ENCODE results near the gene BLID.

The BLID gene

DNA sequence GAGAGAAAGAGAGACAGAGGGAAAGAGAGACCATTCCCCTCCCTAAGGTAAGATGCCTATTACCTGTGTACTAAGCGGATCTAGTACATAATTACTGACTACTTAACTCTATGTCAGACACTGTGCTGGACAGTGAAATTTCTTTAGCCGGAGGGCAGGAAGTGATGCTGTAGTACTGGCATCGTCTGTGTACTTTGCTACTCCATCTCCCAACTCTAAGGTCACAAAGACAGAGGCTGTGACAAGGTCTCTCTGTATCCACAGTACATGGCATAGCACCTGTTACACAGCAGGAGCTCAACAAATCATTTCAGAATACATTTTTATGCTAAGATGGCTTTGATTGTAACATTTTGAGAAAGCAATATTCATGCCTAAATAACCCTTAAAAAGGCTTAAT lies 9.0 kb downstream of the BLID start:
- FAIRE-seq (no peak), DNase-seq (ENCODE audit: low spot score) (no peak)

DNA sequence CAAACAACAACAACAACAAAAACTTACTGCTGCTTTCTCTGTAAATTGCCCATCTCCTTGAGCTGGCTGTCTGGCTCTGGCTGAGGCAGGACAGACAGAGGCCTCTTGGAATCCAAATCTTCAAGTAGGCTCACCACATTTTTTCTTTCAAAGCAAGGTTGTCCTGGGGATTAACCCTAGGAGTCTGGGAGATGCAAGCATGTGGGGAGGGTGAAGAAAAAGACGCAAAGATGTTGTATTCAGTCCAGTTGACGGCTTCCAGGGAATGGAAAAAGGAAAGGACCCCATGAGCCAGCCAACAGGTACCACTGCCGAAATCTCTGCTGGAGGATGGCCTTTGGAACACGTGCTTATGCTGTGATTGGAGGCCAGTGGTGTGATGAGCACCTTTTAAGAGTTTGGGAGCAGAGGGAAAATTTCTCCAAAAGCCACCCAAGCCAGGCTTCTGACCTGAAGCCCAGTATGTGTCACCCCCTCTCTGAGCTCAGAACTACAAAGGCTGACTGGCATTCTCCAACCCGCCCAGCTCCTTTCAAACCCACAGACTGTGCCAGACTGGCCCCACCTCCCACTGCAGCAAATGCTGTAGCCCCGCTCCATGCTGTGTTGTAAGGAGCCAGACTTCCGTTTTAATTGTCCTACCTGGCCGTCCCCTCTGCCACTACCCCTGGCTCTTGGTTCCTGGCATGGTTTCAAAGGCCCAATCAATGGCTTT lies 10.8 kb downstream of the BLID start:
- DNase-seq (ENCODE audit: low spot score) = no peak
- no peak for FAIRE-seq

DNA sequence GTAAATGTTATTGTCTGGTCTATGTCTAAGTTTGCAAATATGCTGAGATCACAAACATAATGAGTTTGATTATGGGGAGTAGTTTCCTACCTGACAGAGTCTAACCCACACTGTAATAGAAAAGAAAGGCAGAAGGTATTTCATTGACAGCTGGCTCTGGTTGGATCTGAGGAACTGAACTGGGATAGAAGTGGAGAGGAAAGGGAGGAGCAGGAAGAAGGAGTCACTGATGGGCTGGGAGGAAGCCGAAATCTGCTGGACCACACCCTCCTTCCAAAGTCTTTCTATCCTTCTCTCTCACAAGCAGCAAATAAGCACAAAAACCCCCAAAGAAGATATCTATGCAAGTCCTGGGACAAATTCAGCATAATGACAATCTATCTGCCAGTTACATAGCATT lies 11.7 kb downstream of the BLID start:
- DNase-seq (ENCODE audit: low spot score) = no peak
- FAIRE-seq = no peak

DNA sequence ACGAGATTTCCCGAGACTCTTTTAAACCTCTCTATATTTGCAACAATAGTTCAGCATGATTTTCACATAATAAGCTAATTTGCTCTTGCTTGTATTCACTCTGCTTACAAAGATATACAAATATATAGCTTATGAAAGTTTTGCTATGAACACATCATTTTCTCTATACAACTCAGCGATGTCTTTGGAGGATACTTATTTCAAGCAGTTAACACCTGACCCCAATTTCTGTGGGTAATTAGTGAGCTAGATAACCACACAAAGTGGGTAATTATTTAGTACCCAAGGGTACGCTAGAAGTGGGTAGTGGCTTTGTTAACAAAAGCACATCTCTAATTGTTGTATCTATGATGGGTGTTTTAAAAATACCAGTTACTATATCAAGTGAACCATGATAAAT lies 12.3 kb downstream of the BLID start:
- FAIRE-seq (no peak), DNase-seq (ENCODE audit: low spot score) (no peak)

DNA sequence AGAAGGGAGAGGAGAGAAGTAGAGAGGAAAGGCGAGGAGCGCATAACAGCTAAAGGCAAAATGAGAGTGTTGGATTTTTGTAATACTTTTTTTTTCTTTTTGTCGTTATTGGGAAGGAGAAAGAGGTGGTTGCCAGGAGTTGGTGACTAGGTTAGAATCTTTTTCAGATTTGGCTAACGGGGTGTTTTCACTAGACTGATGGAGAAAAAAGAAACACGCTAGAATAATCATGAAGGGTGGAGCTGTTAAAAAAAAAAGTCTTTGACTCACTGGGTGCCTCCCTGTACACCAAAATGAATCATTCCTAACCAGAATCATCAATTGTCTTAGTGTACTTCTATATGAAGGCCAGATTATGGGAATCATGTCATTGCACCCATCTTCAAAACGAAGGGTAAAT lies 12.7 kb downstream of the BLID start:
- no peak for FAIRE-seq

DNA sequence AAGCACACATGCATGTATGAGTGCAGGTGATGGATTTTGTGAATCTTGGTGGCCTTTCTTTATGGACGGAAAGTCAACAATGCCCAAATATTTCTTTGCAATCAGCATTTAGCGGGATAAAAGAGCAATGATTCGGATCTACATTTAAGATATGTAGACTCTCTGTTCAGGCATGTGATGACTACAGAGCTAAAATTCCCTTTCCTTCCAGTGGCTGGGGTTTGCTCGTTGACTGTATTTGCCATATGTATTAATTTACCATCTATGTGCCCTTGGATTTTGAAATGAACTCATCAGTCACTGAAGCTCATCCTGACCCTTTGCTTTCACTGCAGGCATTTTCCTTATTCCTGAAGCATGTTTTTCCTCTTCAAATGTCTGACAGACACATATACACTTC lies 13.6 kb downstream of the BLID start:
- FAIRE-seq (no peak), DNase-seq (ENCODE audit: low spot score) (no peak)

More for the DNA sequence above, 12.7 kb downstream of the BLID start:
- no peak for DNase-seq (ENCODE audit: low spot score)

DNA sequence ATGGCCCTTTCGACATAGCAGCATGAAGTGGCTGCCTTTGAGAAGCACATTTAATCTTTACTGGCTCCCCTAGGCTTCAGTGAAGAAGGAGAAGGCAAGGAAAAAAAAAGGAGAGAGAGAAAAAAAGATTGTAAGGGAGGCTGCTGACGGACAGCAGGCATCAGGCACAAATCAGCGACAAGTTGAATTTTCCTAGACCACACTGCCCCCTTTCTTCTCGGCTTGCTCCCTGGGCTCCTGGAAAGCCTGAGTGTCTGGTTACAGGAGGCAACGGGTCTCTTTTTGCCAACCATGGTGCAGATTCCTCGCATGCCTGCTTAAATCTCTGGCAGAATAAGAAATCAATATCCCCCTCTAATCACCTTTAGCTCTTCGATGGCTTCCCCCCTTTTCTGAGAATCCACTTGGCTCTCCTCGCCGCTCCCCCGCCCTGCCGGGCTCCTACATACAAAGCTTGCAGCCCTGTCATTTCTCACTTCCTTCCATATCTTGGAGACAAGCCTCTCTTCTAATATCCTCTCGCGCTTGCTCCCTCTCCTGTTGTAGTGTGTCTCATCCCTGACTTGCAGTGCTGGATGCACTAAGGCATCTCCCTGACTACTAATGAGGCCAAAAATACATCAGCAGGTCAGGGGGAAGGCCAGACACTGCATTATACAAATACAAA lies 14.3 kb downstream of the BLID start:
- no peak for DNase-seq (ENCODE audit: low spot score)
- FAIRE-seq = no peak

DNA sequence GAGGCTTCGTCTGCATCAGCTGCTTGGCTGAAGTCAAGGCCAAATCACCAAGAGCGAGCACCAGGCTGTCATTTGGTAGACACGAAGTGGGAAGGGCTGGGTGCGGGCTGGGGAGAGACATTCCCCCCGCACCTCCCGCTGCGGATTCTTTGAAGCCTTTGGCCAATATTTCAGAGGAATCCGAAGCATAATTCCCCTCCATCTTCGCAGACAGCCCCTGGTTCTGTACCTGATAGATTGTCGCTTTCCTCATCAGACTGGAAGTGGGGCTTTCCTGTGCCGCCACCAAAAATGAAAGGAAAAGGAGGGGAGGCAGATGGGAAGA lies 15.3 kb downstream of the BLID start:
- FAIRE-seq (no peak), DNase-seq (ENCODE audit: low spot score) (no peak)

DNA sequence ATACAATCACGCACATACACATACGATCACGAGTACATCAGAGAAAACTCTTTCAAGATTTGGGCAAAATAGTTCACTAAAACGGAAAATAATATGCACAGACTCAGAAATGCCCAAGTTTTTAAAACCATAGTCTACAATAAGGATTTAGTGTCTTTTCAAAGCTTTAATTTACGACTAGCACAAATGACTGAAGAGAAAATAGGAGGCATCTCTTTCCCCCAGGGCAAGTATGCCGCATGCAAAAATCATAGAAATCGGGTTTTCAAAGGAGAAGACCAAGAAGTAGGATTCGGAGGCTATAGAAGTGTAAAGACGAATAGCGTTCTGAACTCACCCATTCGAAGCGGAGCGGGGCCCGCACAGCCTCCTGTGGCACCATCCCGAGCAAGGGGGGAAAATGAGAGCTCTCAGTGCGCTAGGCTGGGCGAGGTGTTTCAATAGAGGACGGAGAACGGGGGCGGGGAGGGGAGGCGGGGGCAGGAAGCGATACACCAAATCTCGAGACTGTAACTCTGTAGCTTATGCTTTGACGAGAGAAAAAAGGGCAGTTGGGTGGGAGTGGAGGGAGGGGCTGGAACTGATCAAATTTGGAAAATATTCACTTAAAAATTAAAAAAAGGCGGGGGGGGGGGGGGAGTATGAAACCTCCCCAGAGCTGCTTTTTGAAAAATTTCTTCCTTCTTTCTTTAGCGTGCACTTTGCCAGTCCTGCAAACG lies 15.8 kb downstream of the BLID start:
- DNase-seq (ENCODE audit: low spot score) (no peak), FAIRE-seq (no peak)

DNA sequence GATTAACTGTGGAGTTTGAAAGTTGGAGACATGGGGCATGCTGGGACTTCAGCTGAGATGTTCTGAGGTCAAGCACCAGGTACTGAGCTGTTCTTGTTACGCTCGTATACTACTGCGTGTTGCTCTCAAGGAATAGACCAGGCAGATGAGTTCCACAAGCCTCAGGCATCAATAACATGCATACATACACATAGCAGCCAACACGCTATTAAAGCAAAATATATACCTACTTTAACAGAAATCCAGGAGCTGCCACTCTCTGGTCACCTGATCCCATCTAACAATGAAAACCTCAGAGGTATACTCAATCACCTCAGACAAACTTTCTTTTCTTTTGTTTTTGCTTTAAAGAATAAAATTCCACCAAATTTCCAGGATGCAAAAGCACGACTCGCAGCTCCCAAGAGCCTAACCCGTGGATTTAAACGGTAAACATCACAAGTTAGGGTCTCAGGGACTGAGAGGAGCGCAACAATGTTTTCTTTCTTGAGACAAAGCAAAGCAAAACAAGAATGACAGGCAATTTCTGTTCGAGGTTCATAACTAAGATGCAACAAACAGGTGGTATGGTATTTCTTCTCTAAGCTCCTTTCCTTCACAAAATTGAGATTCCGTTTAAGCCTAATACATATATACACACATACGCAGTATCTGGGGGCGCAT lies 16.5 kb downstream of the BLID start:
- FAIRE-seq = no peak
- DNase-seq (ENCODE audit: low spot score) = no peak

DNA sequence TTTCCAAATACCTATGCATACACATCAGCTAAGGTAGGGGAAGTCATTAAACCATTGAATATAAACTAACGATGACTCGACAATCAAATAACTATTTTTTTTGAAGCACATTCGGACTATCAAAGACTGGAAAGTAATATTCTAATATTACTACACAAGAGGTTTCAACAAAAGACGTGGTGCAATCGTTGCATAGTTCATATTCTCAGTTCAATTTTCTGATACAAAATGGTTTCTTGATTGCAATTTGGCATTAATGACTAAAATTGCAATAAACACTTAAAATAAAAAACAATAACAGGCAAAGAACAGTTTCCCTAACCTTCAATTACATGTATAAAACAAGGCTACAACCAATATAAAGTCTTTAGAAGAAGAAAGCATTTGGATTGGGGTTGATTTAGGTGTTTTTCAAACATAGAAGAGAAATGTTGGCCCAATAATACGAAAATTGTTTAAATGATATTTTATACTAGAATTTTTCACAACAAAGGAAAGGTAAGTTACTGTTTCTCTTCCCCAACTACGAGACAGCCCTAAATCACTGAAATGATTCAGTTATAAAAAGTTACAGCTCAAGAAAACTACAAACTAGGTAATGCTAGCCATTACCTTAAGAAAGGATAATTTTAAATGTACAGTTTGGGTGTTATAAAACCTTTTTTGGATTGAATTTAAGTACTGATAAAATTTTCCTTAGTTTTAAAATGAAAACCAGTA lies 17.6 kb downstream of the BLID start:
- FAIRE-seq (no peak), DNase-seq (ENCODE audit: low spot score) (no peak)

DNA sequence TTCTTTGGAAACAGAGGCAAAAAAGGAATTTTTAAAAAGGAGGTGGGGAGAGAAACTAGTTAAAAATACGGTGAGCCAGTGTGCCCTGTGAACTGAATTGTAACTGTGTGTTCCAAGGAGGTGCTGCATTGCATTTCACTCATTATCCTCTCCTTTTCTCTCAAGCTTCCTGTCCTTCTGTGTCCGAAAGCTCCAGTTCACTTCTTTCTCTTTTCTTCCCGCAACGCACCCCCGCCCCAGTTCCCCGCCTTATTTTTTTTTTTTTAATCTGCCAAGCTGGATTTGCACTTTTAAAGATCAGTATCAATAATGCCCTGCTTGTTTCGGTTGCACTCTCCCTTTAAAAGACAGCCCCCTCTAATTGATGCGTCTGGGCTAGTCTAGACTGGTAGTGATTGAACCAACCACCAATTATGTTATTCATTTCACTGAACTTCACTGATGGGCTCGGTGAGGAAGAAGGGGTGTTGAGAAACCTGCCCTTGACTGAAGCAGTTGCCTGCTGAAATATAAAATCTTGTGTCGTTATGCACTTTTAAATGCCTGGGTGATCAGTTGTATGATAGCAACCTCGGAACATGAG lies 18.5 kb downstream of the BLID start:
- DNase-seq (ENCODE audit: low spot score) (no peak), FAIRE-seq (no peak)

DNA sequence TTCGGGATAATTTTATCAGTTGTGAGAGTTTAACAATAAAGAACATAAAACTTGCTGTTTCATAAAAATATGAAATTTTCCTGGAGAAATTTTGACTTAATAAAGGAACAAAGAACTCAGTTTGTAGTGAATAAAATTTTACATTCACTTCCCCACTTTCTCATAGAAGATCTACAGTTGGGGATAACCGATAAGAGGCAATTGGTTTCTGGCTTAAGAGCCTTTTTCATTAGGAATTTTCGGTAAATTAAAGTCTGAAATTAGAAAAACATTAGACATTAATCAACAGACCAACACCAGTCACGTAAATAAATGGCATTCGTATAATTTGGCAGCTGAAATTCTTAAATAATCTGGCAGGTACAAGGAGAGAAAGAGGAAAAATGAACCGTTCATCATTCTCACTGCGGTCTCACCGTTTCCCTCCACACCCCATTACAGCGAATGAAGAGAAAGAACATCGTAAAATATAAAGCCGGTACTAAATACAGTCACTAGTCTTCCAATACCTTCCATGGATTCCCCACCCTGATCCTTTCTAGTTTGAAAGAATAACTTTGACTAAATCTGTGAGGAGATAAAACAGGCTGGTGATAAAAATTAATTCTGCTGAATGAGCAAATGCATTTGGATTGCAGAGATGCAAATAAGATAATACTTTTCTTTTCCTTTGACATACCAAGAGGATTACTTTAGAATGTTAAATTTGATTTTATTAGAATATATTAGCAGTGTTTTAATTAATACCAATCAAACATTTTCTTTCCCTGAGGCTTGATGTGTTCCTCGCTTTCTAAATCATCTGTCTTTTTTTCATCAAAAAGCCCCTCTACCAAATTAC lies 19.5 kb downstream of the BLID start:
- no peak for FAIRE-seq
- DNase-seq (ENCODE audit: low spot score) = no peak

DNA sequence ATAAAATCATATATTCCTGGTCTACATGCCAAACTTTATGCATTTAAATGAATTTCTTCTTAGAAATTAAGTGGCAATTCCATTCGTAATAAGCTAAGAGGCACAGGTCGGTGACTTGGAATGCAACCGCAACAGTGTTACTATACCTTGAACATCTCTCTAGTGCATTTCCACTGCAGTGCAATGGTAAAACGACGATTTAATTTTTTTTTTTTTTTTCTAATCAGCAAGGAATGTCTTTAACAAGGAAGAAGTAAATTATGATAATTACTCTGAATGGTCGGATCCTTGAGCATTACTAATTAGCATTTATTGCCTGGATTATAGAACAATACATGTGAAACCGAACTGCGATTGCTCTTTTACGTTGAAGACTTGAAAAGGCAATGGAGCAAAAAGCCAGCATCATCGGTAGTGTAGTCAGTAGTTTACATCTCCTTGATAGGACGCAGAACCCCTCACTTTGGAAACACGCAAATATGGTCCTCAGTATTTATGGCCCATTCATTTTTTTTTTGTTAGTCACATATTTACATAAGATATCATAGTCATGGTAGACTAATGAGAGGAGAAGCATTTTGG lies 20.2 kb downstream of the BLID start:
- DNase-seq (ENCODE audit: low spot score) = no peak
- FAIRE-seq = no peak

DNA sequence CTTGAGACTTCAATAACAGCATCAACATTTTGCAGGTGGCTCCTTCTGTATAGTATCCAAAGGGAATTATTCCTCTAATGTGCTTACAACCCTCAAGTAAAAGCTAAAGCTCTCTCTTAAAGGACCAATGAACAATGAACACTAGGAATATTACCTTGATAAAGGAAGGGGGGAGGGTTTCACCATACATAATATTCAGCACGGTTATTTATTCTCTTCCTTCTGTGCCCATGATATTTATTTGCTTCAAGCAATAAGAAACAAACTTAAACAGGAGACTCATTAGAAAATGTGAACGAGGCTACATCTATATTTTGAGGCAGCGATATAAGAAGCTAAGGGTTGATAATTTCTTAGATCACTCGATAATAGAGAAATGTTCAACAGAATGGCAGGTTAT lies 21.2 kb downstream of the BLID start:
- FAIRE-seq = no peak
- DNase-seq (ENCODE audit: low spot score) = no peak

DNA sequence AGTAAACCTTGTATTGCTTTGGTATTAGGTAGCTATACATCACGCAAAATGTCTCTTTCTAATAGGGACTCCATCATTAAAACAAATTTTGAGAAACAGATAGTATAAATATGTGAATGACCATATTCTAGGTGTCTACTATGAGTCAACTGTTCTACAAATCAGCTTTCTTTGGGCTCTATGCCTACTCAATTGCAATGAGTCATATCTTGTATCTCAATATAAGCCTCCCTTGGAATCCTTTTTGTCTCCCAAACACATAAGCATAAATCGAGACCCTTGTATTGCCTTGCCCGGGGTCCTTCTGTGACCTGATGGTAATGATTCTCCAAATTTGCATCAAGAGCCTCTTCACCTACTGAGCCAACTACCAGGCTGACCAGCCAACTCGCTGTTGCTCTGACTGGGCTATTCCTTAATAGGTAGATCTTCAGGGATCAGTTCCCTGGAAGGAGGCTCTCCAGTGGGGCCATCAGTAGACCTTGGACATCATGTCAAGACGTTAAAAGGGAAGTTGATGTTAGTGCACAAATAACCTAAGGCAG lies 22.2 kb downstream of the BLID start:
- no peak for FAIRE-seq

DNA sequence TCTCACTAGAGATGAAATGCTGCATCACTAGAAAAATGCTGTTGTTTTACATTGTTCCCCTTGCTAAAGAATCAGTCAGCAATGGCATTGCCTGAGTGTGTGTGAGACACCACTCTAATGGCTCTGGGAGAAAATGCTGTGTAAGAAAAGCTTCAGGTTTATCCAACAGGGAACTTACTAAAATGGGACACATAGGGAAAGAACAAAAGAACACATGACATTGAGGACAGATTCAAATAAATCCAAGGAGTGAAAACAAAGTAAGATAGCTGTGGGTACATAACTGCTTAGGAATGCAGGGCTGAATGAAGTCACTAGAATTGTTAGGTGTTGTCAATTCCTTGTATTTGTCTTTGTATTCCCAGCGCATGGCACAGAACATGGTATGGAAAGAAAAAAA lies 24.2 kb downstream of the BLID start:
- DNase-seq (ENCODE audit: low spot score) (no peak), FAIRE-seq (no peak)

More for the DNA sequence above, 22.2 kb downstream of the BLID start:
- DNase-seq (ENCODE audit: low spot score) = no peak

DNA sequence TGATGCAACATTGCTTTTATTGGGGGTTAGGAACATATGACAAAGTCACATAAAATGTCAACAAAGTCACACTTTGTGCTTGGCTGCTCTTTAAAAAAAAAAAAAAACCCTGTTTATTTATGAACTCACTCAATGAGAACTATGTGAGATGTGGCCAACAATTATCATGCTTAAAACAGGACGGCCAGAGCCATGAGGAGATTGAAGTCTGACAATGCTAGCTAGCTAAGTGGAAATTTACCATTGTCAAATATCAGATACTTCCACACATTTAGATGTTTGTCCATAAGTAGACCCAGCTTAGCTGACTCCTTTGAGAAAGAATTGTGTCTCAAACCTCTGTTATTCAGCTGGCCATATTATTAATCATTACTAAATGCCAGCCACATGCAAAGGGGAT lies 26.9 kb downstream of the BLID start:
- DNase-seq (ENCODE audit: low spot score) (no peak), FAIRE-seq (no peak)

DNA sequence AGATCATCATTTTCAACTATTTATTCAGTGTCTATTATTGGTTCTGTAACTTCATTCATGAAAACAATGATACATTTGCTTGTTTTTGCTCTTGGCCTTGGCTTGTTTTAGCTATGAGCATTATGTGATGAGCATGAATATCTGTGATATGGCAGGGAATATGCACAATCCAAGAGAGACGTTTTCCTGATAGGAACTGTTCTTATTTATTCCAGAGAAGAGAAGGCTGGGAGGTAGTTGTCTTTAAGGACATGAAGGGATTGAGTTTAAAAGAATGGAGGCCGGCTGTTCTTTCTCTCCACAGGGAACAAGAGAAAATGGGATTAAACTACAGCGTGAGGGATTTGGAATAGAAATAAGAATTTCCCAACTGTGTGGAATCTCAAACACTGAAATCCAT lies 30.3 kb downstream of the BLID start:
- no peak for DNase-seq (ENCODE audit: low spot score)

DNA sequence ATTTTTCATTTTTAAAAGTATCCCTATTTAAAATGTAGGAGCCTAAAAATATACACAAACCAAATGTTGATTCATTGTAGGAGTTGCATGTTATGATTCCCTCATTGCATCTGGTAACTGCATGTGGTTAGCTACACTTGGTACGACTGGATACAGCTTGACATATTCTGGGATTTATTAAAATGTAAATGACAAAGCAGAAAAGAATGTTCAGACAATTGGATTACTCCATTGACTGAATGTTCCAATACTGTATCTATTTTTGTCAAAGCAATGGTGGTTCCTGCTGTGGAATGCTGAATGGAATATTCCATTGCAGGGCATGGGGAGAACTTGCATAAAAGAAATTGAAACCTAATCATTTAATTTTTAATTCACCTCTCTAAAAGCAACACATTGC lies 30.8 kb downstream of the BLID start:
- no peak for DNase-seq (ENCODE audit: low spot score)
- FAIRE-seq = no peak

More for the DNA sequence above, 30.3 kb downstream of the BLID start:
- FAIRE-seq = no peak
